DMS53 treated with DMSO at 0.1 percent for 48 hours (cell line): ENCODE measurements around the gene PI4KA.
"Not testable (repeated sequence)": the region's sequence is repeated elsewhere in the genome, so short reads cannot be mapped to it uniquely, and the experiment has no call there.

Experiments
- DNase-seq: peaks from one replicate; lab custom pipeline; 2025; ENCODE audit not compliant: unreplicated experiment; lab: John Stamatoyannopoulos, UW

PI4KA gene

DNA sequence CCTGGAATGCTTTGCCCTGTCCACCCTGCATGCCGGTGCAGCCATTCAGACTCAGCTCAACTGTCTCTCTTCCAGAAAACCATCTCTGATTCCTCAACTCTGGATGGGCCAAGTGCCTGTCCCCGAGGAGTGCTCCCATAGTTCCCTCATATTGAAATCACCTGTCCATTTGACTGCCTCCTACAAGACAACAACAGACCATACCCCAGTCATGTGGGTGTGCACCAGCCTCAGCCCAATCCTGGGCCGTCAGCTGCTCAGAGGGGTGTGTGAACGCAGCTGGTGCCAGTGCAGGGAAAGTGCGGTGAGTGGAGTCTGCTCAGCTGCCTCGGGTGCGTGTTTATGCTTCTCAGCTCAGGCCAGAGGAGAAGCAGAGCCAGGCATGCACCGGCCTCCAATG is 126.2 kb downstream of the PI4KA start:
- DNase-seq, result not testable (repeated sequence)

DNA sequence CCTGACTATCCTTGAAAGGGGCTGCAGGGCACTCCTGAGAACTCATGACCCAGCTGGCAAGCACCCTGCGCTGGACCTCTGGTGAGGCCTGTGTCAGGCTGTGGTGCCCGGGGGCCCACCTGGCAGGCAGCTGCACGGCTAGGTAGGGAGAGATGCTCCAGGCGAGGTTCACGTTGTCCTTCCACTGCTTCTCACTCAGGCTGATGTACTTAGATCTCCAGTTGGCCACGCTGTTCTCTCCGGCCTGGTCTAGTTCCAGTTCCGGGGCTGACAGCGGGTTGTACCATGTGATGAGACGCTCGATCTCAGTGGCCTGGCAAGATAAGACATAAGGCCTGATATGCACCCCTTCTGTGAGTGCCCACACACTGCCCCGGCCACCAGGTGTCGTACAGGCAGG is 129.4 kb downstream of the PI4KA start:
- peak; percentile 42 for DNase-seq

DNA sequence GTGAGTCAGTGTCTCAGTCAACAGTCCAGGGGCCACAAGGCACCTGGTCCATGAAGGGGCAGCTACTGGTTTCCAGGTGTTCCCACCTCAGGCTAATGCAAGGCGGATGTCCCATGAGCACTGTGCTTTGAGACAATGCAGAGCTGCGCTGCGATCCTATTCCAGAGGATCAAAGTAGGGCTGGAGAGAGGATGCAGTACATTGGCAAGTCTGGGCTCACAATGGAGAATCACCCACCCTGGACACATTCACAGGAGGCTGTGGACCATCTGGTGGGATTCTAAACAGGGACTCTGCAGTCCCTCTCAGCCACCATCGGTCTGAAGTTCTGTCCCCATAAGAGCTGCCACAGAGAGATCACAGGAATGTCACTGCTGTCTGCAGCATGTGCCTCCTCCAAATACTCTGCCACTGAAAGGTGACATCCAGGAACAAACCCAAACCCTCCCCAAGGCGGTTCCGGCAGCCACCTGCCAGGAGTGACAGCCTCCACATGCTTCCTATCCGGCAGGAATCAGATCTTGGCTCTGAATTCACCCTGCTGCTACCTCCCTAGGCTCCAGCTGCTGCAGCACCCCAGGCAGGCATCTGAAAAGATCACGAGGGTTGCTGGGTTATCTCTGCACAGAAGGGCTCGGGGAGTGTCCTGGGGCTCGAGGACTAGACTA is 130.0 kb downstream of the PI4KA start:
- DNase-seq, result peak; percentile 25

GRCh38 chr22:20727118-20728015 is 131.2 kb downstream of the PI4KA start:
- DNase-seq, result no peak

- no peak for DNase-seq
Measured at GRCh38 chr22:20725987-20726558, 132.5 kb downstream of the PI4KA start.

GRCh38 chr22:20724676-20725454 is 133.7 kb downstream of the PI4KA start:
- no peak for DNase-seq

DNA sequence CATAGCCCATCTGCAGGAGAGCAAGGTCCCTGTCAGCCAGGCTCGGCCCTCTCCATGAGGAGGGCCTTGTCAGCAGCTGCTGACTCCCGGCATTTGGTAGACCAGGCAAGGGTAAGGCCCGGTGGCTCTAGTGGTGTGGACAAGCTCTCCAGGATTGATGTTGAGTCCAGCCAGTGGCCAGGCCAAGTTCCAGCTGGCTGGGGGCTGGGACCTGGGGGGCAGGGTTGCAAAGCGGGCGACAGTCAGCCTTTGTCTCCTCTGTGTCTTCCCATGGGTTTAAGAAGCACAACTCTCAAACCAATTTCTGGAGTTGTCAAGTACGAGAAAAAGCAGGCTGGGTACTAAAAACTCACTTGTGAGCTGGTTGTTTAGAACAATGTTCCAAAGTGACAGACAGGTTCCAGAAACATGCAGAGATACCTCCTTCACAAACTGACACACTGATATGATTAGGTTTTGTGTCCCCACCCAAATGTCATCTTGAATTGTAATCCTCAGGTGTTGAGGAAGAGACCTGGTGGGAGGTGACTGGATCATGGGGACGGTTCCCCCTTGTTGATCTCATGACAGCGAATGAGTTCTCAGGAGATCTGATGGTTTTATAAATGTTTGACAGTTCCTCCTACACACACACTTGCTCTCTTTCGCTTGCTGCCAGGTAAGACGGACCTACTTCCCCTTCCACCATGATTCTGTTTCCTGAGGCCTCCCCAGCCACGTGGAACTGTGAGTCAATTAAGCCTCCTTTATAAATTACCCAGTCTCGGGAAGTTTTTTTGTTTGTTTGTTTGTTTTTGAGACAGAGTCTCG is 137.0 kb downstream of the PI4KA start:
- DNase-seq, result no peak

- no peak for DNase-seq
Measured at GRCh38 chr22:20720692-20721408, 137.8 kb downstream of the PI4KA start.

- DNase-seq, result not testable (repeated sequence)
Measured at GRCh38 chr22:20718727-20719126, 139.9 kb downstream of the PI4KA start.

GRCh38 chr22:20717981-20718380 is 140.6 kb downstream of the PI4KA start:
- DNase-seq, result not testable (repeated sequence)

GRCh38 chr22:20717213-20717866 is 141.3 kb downstream of the PI4KA start:
- DNase-seq, result not testable (repeated sequence)

DNA sequence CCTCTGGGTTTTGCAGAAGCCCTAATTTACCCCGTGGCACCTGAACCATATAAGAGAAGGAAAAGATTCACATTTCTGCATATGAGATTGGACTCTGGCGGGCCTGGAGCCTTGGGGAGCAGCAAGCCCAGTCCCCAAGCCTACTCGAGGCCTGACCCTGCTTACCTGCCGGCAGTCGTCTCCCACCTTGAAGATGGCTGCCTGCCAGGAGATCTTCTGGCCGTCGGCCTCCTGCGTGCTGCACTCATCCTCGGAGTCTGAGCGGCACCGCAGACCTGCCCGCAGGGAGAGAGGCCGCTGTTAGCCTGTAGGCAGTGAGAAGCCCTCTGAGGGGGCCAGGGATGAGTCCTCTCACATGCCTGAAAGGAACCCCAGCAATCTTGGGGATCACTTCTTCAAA is 145.5 kb downstream of the PI4KA start:
- not testable (repeated sequence) for DNase-seq

GRCh38 chr22:20709966-20710365 is 148.6 kb downstream of the PI4KA start:
- DNase-seq, result not testable (repeated sequence)

GRCh38 chr22:20707549-20708118 is 151.0 kb downstream of the PI4KA start:
- not testable (repeated sequence) for DNase-seq

DNA sequence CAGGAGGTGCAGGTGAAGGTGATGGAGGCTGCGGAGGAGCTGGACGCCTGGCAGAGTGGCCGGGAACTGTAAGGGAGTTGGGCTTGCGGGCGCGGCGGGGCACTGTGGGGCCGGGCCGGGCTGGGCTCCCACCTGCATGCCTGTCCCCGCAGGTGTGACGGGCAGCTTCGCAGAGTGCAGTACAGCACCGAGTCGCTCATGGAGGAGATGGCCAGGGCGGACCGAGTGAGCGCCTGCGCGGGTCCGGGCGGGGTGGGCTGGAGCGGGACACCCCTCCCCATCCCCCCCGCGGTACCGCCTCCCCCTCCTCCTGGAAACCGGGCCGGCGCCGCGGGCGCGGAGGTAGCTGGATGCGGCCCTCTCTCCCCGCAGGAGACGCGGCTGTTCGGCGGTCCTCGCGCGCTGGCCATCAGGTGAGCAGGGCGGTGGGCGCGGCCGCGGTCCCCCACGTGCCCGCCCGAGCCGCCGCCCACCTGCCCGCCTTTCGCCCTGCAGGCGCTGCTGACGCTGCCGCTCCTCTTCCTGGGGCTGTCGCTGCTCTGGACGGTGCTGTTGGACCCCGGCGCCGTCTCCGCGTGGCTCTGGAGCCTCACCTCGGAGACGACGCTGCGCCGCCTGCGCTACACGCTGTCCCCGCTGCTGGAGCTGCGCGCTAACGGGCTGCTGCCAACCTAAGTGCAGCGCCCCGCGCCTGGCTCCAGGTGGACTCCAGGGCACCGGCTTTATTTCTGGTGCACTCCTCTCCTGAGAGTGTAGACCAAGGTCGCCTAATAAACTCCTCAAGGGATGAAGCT is 154.6 kb downstream of the PI4KA start:
- DNase-seq, result not testable (repeated sequence)

- DNase-seq, result not testable (repeated sequence)
Measured at GRCh38 chr22:20703414-20703806, 155.2 kb downstream of the PI4KA start.

DNA sequence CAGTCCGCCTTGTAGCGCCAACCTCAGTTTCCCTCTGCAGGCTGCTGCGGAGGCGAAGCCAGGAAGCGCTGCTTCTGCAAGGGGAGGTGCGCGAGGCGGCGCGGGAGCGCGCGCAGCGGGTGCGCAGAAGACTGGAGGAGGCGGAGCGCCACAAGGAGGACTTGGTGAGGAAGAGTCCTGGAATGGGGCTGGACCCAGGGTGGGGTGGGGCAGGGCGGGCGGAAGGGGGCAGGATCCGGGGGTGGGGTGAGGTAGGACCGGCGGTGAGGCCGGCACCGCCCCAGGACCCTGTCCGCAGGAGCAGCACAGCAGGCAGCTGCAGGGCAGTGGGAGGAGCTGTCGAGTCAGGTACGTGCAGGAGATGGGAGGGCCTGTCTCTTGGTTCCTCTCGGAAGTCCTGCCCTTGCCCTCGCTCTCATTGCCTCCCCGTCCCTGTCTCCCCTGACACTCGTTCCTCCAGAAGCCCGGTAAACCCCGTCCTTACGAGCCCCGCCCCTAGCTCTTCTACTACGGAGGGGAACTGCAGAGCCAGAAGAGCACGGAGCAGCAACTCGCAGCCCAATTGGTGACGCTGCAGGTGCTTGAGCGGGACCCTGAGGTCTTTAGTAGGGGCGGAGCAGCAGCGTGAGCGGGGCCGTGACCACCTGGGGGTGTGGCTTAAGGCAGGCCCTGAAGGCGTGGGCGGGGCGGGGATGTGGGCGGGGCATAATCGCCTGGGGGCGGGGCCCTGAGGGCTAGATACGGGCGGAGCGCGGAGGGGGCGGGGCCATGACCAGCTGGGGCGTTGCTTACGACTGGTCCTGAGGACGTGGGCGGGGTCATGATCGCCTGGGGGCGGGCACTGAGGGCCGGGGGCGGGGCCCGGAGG is 155.8 kb downstream of the PI4KA start:
- peak; percentile 57 for DNase-seq
